CD4-positive, CD25-positive, alpha-beta regulatory T cell (primary cell): ENCODE measurements around the gene MCTP1. TPM values are rescaled to one million over a fixed set of nuclear protein-coding genes. Genes with fewer than 3 reads are reported as not detected.

ENCODE experiments used
- ATAC-seq, 2 donors: fragments of 150-1000 bp; cut with Tn5 transposase; one replicate each; pipeline ENCODE4 v1.10.0; 2021; ENCODE audit warnings: low read depth in 2 of 2, moderate number of reproducible peaks in 2 of 2, moderate library complexity in 1 of 2
- DNase-seq, 3 donors: peaks; one replicate each; pipeline versions ENCODE4 v3.0.0 to v3.0.0-alpha.2; 2012 to 2022; ENCODE audit warnings: mixed read lengths in 1 of 3
- H3K27ac ChIP-seq: one replicate; pipeline ENCODE4 v1.7.0; 2013; ENCODE audit warnings: mild to moderate bottlenecking, low read length; ENCODE audit not compliant: insufficient read depth, poor library complexity, severe bottlenecking
- H3K27me3 ChIP-seq: one replicate; pipeline ENCODE4 v1.7.0; 2013; ENCODE audit warnings: low read length; ENCODE audit not compliant: control insufficient read depth, insufficient read depth
- H3K36me3 ChIP-seq: one replicate; pipeline ENCODE4 v1.7.0; 2013; ENCODE audit warnings: mild to moderate bottlenecking, low read length, moderate library complexity; ENCODE audit not compliant: control insufficient read depth, insufficient read depth
- H3K4me1 ChIP-seq: 2 replicates; pipeline ENCODE4 v1.7.0; 2013; ENCODE audit warnings: mild to moderate bottlenecking, low read length; ENCODE audit not compliant: insufficient read depth, control insufficient read depth, poor library complexity, severe bottlenecking
- H3K4me3 ChIP-seq: one replicate; pipeline ENCODE4 v1.7.0; 2013; ENCODE audit warnings: low read depth, mild to moderate bottlenecking, low read length, moderate library complexity
- H3K9me3 ChIP-seq, 2 experiments: 1 replicate in 1 of 2; 2 replicates in 1 of 2; pipeline ENCODE4 v1.7.0; 2013; ENCODE audit warnings: low read length in 2 of 2, mild to moderate bottlenecking in 1 of 2, moderate library complexity in 1 of 2; ENCODE audit not compliant: control insufficient read depth in 2 of 2
- H3K27ac Mint-ChIP-seq, 3 donors: one replicate each; pipeline ENCODE4 v1.8.0; 2020 to 2022; ENCODE audit warnings: mild to moderate bottlenecking in 3 of 3, mixed read lengths in 3 of 3, moderate library complexity in 2 of 3
- H3K27me3 Mint-ChIP-seq: one replicate; pipeline ENCODE4 v1.8.0; 2022; ENCODE audit warnings: mild to moderate bottlenecking, mixed read lengths
- H3K36me3 Mint-ChIP-seq: one replicate; pipeline ENCODE4 v1.8.0; 2020; ENCODE audit warnings: mixed read lengths
- H3K4me1 Mint-ChIP-seq, 4 donors: one replicate each; pipeline ENCODE4 v1.8.0; 2020 to 2022; ENCODE audit warnings: mixed read lengths in 4 of 4, mild to moderate bottlenecking in 1 of 4
- H3K4me3 Mint-ChIP-seq, 4 donors: one replicate each; pipeline ENCODE4 v1.8.0; 2020 to 2022; ENCODE audit warnings: mild to moderate bottlenecking in 4 of 4, mixed read lengths in 4 of 4, moderate library complexity in 3 of 4
- H3K9me3 Mint-ChIP-seq, 7 donors: one replicate each; pipeline ENCODE4 v1.8.0; 2020 to 2022; ENCODE audit warnings: mixed read lengths in 7 of 7, mild to moderate bottlenecking in 3 of 7, moderate library complexity in 2 of 7
- polyA plus RNA-seq, 4 donors: library from polyadenylated mRNA; unstranded; fragments of 300-500 nt; fragmentation: Illumina TruSeq; gene quantifications; one replicate each; pipeline ENCODE4 v1.2.3, GENCODE V29; 2021
- total RNA-seq: library from RNA; stranded (reverse); gene quantifications from one replicate; pipeline ENCODE4 v1.2.3, GENCODE V29; 2022

The MCTP1 gene
- total and polyA plus RNA-seq, 5 donors from 2014 or later: 0.24 to 2.9 (median 0.76) TPM

GRCh38 chr5:95296291-95296690 is 11.4 kb upstream of the MCTP1 start:
- Histone ChIP-seq H3K27ac (no peak overlapping the region), H3K9me3 (no peaks in the 10 kb centered on the region), H3K27me3 (no peaks in the 10 kb centered on the region), H3K36me3 (no peaks in the 10 kb centered on the region), H3K4me1 (no peaks in the 10 kb centered on the region), H3K4me3 (no peak overlapping the region)
- Mint-ChIP-seq H3K27me3 (peaks cover 14% of the 10 kb centered on the region), H3K4me1 (no peaks in the 10 kb centered on the region), H3K4me3 (no peak overlapping the region), H3K27ac (no peak overlapping the region), H3K9me3 (peaks cover 0 to 4% (median 0%) of the 10 kb centered on the region in 7 donors), H3K36me3 (no peaks in the 10 kb centered on the region)
- DNase-seq (no peak), ATAC-seq (no peak)

- Mint-ChIP-seq H3K4me3 (peak overlapping the region in 3 of 4 donors; percentile 57 to 74 (median 70)), H3K4me1 (peaks cover 0 to 11% (median 4%) of the 10 kb centered on the region in 4 donors), H3K27me3 (peaks cover 73% of the 10 kb centered on the region), H3K9me3 (peaks cover 0 to 3% (median 0%) of the 10 kb centered on the region in 7 donors), H3K27ac (no peak overlapping the region), H3K36me3 (no peaks in the 10 kb centered on the region)
- Histone ChIP-seq H3K36me3 (no peaks in the 10 kb centered on the region), H3K4me3 (no peak overlapping the region), H3K9me3 (no peaks in the 10 kb centered on the region), H3K27me3 (peaks cover 39% of the 10 kb centered on the region), H3K27ac (no peak overlapping the region), H3K4me1 (peaks cover 13% of the 10 kb centered on the region)
- DNase-seq (peak in 1 of 3 donors; percentile 3), ATAC-seq (no peak)
These were observed 488 bp upstream of the MCTP1 start for GRCh38 chr5:95285409-95285755.

GRCh38 chr5:95283761-95284571 is 928 bp downstream of the MCTP1 start:
- ATAC-seq (peak; percentile 18 to 37), DNase-seq (peak in 1 of 3 donors; percentile 13)
- H3K27me3 ChIP-seq: peaks cover 42% of the 10 kb centered on the region
- no peak overlapping the region for H3K27ac ChIP-seq
- Mint-ChIP-seq H3K9me3 (peaks cover 0 to 2% (median 0%) of the 10 kb centered on the region in 7 donors), H3K27ac (no peak overlapping the region), H3K27me3 (peaks cover 61% of the 10 kb centered on the region), H3K4me1 (peaks cover 0 to 11% (median 4%) of the 10 kb centered on the region in 4 donors), H3K36me3 (no peaks in the 10 kb centered on the region), H3K4me3 (peak overlapping the region in 1 of 4 donors; percentile 78)
- peaks cover 13% of the 10 kb centered on the region for H3K4me1 ChIP-seq
- no peaks in the 10 kb centered on the region for H3K9me3 ChIP-seq
- H3K36me3 ChIP-seq: no peaks in the 10 kb centered on the region
- H3K4me3 ChIP-seq: no peak overlapping the region

GRCh38 chr5:95283022-95283615 is 1.8 kb downstream of the MCTP1 start:
- ATAC-seq: no peak
- no peaks in the 10 kb centered on the region for H3K9me3 ChIP-seq
- H3K36me3 ChIP-seq: no peaks in the 10 kb centered on the region
- Mint-ChIP-seq H3K4me1 (peaks cover 0 to 11% (median 4%) of the 10 kb centered on the region in 4 donors), H3K36me3 (no peaks in the 10 kb centered on the region), H3K9me3 (no peaks in the 10 kb centered on the region), H3K4me3 (peak overlapping the region; percentile 0 to 78 (median 70)), H3K27ac (no peak overlapping the region), H3K27me3 (peaks cover 58% of the 10 kb centered on the region)
- no peak for DNase-seq
- H3K27me3 ChIP-seq: peaks cover 35% of the 10 kb centered on the region
- H3K4me1 ChIP-seq: peaks cover 13% of the 10 kb centered on the region
- H3K27ac ChIP-seq: no peak overlapping the region
- H3K4me3 ChIP-seq: no peak overlapping the region

GRCh38 chr5:95281226-95281625 is 3.7 kb downstream of the MCTP1 start:
- H3K27ac Mint-ChIP-seq: no peak overlapping the region

GRCh38 chr5:95280401-95281095 is 4.3 kb downstream of the MCTP1 start:
- no peaks in the 10 kb centered on the region for H3K36me3 Mint-ChIP-seq
- peaks cover 13% of the 10 kb centered on the region for H3K4me1 ChIP-seq
- no peaks in the 10 kb centered on the region for H3K36me3 ChIP-seq
- H3K27ac Mint-ChIP-seq: no peak overlapping the region
- peaks cover 47% of the 10 kb centered on the region for H3K27me3 Mint-ChIP-seq
- peaks cover 0 to 11% (median 4%) of the 10 kb centered on the region in 4 donors for H3K4me1 Mint-ChIP-seq
- no peak overlapping the region for H3K4me3 Mint-ChIP-seq
- H3K27me3 ChIP-seq: peaks cover 27% of the 10 kb centered on the region
- DNase-seq: no peak
- H3K4me3 ChIP-seq: no peak overlapping the region
- peaks cover 0 to 4% (median 0%) of the 10 kb centered on the region in 7 donors for H3K9me3 Mint-ChIP-seq
- H3K27ac ChIP-seq: no peak overlapping the region
- H3K9me3 ChIP-seq: no peaks in the 10 kb centered on the region
- no peak for ATAC-seq

More at GRCh38 chr5:95281226-95281625, 3.7 kb downstream of the MCTP1 start:
- no peak for DNase-seq
- peaks cover 0 to 11% (median 4%) of the 10 kb centered on the region in 4 donors for H3K4me1 Mint-ChIP-seq
- no peaks in the 10 kb centered on the region for H3K36me3 Mint-ChIP-seq
- no peaks in the 10 kb centered on the region for H3K9me3 Mint-ChIP-seq
- H3K4me3 ChIP-seq: no peak overlapping the region
- ATAC-seq: no peak
- H3K4me3 Mint-ChIP-seq: no peak overlapping the region
- H3K9me3 ChIP-seq: no peaks in the 10 kb centered on the region
- H3K4me1 ChIP-seq: peaks cover 13% of the 10 kb centered on the region
- peaks cover 50% of the 10 kb centered on the region for H3K27me3 Mint-ChIP-seq
- H3K36me3 ChIP-seq: no peaks in the 10 kb centered on the region
- no peak overlapping the region for H3K27ac ChIP-seq
- H3K27me3 ChIP-seq: peaks cover 31% of the 10 kb centered on the region

GRCh38 chr5:95274011-95274410 is 10.9 kb downstream of the MCTP1 start:
- Mint-ChIP-seq H3K9me3 (peaks cover 0 to 4% (median 0%) of the 10 kb centered on the region in 7 donors), H3K4me1 (no peaks in the 10 kb centered on the region), H3K36me3 (no peaks in the 10 kb centered on the region), H3K4me3 (no peak overlapping the region), H3K27me3 (peaks cover 22% of the 10 kb centered on the region), H3K27ac (peak overlapping the region in 1 of 3 donors; percentile 39)
- H3K27ac ChIP-seq: no peak overlapping the region
- DNase-seq (no peak), ATAC-seq (no peak)
- H3K4me3 ChIP-seq: no peak overlapping the region
- no peaks in the 10 kb centered on the region for H3K9me3 ChIP-seq
- no peaks in the 10 kb centered on the region for H3K36me3 ChIP-seq
- H3K4me1 ChIP-seq: no peaks in the 10 kb centered on the region
- no peaks in the 10 kb centered on the region for H3K27me3 ChIP-seq
